Daoy (cell line): ENCODE measurements around the gene ANKMY1. TPM values are rescaled to one million over a fixed set of nuclear protein-coding genes. Genes with fewer than 3 reads are reported as not detected.

Experiments
- DNase-seq: peaks from one replicate; pipeline ENCODE4 v3.0.0-alpha.2; 2015; ENCODE audit warnings: low read depth
- total RNA-seq: library from RNA; depleted of rRNA; stranded (reverse); fragments of >200 nt; shearing (Covaris generic); gene quantifications from 2 replicates; pipeline ENCODE4 v1.2.3, GENCODE V29; 2014; rRNA removed

Gene ANKMY1
- total RNA-seq, 1 experiment from 2014 or later = 4.7 TPM

DNA sequence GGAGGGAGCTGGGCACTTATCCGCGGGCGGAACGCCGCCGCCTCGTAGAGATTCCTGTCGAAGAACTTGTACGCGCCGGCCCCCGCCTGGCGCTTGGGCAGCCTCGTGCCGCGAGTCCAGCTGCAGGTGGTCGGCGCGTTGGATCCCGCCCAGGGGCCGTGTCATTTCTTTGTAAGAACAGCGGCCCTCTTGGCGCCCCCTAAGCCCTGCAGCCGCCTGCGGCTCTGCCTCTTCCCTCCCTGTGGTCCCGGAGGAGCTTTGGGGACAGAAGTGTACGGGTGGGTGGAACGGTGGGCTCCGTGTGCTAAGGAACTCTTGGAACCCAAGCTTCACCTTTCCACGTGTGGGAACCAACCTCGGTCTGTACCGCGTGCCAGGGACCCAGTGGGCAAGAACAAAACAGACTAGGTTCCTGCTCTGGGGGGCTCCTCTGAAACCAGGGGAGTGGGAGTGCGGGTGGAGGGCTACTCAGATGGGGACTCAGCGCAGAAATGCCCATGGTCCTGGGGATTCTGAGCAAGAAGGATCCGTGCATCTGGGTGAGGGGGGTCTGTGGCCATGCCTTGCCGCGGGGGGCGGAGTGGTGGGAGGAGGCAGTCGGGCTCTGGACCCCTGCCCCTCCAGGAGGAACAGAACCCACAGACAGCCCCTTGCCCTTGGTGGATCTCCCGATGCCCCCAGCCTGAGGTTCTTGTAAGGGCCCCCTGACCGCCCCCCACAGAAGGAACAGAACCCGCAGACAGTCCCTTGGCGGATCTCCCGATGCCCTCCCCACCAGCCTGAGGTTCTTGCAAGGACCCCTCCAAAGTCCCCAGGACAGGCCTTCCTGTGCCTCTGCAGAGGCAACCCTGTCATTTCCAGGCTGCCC lies 120.9 kb downstream of the ANKMY1 start:
- DNase-seq = peak; percentile 44

DNA sequence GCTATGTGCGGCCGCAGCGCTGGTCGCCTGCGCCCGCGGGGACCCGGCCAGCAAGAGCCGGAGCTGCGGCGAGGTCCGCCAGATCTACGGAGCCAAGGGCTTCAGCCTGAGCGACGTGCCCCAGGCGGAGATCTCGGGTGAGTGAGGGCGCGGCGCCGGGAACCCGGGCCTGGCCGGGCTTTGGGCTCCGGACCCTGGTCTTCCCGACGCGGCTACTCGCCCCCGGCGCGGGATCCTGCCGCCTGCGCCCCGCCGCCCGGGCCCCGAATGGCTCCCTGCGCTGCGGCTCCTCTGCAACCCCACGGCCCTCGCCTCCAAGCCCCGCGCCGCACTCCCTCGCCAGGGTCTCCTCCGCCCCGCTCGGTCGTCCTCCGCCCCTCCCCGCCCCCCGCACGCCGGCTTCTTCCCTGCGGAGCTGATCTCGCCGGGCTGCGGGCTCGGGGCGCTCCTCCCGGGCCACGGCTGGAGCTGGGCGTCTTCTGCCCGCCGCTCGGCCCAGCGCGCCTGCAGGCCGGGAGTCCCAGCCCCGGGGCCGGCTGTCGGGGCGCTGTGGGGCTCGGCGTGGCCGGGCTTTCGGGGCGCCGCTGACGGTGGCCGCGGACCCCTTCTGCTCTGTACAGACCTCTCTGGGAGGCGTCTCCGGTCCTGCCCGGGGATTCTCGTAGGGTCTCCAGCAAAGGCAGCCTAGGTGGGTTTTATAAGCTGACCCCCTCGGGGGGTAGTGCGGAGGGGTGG lies 121.7 kb downstream of the ANKMY1 start:
- DNase-seq = peak; percentile 29

GRCh38 chr2:240435457-240435947 lies 122.3 kb downstream of the ANKMY1 start, which contains the start of gene GPC1:
TSS of gene GPC1 (plus strand) at chr2:240435663. CDS start at chr2:240435919, 256 bp downstream.
- peak; percentile 87 for DNase-seq

GRCh38 chr2:240434728-240435456 lies 122.9 kb downstream of the ANKMY1 start:
- peak; percentile 94 for DNase-seq

DNA sequence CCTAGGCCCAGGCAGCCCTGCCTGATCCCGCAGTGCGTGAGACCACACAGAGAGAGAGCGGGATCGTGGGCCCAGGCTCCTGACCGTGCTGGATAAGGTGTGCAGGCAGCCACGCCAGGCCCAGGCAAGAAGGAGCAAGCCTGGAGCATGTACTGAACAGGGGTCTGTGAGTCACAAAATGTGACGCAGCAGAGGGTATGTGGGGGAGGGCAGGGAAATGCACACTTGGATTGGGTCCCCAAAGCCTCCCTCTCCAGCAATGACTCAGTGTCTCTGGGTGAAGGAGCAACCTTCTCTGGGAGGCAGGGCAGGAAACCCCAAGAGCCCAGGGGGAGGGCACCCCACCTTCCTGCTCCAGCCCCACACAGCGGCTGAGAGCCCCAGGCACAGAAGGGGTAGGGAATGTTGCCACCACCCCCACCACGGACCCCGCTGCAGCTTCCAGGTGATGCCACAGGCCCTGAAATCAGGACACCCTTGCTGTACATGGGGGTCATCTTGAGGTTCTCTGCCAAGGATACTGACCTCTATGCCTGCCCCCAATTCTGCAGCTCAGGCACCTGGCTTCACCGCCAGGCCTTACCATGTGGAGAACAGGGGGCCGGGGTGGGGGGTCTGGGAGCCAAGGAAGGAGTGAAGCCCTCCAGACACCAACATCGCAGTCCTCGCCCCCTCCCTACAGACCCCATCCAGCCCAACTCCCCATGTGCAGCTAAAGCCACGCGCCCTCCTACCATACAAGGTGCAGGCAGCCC lies 123.6 kb downstream of the ANKMY1 start:
- peak; percentile 97 for DNase-seq

GRCh38 chr2:240432820-240433801 lies 124.7 kb downstream of the ANKMY1 start:
- no peak for DNase-seq

DNA sequence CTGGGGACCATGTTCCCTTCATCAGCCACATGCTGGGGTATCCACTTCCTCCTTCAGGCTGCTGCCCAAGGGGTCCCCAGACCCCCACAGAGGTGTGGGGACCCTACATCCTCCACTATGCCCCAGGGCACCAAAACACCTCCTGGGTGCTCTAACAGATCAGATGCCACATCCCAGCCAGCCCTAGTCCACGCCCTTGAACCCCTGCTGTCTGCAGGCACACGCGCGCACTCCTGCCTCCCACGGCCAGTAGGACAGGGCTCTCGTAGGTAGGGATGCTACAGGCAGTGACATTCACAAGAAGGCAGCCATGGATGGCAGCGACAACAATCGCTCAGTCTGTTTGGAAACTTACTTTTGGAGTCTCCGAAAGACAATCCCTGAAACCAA lies 125.4 kb downstream of the ANKMY1 start:
- DNase-seq = no peak

- no peak for DNase-seq
These were observed 125.9 kb downstream of the ANKMY1 start for GRCh38 chr2:240431661-240432424.

DNA sequence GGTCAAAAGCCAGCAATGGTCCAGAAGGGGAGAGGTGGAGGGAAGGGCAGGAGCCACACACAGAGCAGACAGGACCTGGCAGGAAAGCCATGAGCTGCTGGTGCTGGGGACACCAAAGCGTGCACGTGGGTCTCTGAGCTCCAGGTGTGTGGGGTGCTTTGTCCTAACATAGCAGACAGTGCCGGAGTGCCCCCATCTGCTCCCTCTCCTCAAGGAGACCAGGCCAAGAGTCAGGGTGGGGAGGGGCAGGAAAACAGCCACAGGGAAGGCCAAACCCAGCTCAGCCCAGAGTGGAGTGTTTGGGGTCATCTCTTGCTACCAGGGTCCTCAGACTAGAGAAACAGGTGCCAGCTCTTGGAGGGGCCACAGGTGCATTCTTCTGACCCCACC lies 126.5 kb downstream of the ANKMY1 start:
- no peak for DNase-seq

GRCh38 chr2:240430595-240430994 lies 127.2 kb downstream of the ANKMY1 start:
- DNase-seq = no peak

DNA sequence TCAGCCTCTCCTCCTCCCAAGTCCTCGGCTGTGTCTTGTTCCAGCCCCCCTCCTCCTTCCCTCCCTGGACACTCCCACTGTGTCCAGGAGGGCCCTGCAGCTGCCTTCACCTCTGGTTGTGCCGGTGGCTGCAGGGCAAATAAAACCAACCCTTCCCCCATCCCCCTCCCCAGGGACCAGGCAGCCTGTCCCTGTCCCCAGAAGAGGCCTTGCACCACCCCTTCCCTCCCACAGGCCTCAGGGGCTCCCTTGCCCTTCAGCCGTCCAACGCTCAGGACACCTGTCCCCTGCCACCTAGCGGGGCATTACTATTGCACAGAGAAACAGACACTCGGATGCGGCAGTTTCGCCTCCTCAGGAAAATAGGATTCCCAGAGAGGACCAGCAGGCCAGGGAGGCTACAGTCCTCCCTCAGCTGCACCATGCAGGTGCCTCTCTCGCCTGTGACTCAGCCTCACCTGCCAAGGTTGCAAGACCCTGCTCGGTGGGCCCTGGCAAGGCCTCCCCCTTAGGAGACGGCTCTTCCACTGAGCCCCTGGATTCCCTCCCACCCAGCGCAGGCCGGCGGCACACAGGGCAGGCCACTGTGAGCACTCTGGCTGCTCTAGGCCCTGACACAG lies 127.8 kb downstream of the ANKMY1 start:
- no peak for DNase-seq

Other genes with a start within 250 kb of the ANKMY1 start
- gene GPC1, start 122.3 kb downstream of the ANKMY1 start, total RNA-seq = 9.7 and 20.1 TPM in 2 replicates
- gene DUSP28, start 2.4 kb upstream of the ANKMY1 start, total RNA-seq = 2.8 and 3.3 TPM in 2 replicates
- 1.8 and 2.3 TPM in 2 replicates for gene RNPEPL1, start 10.5 kb upstream of the ANKMY1 start, total RNA-seq
- gene CAPN10, start 28.7 kb upstream of the ANKMY1 start, total RNA-seq = 23.8 and 28.3 TPM in 2 replicates
- gene GPR35, start 67.5 kb upstream of the ANKMY1 start, total RNA-seq = 0.33 and 1.1 TPM in 2 replicates
- not detected in 2 replicates for gene AQP12B, start 124.9 kb upstream of the ANKMY1 start, total RNA-seq
- not detected in 2 replicates for gene AQP12A, start 133.9 kb upstream of the ANKMY1 start, total RNA-seq